Keratinocyte (primary cell): ENCODE measurements around the gene ELANE. TPM values are rescaled to one million over a fixed set of nuclear protein-coding genes. Genes with fewer than 3 reads are reported as not detected.

Experiments
- DNase-seq: peaks from one replicate; pipeline ENCODE4 v3.0.0-alpha.2; 2011; ENCODE audit warnings: low read depth, missing footprints, low spot score
- FAIRE-seq: peaks from 2 replicates; lab custom pipeline; 2011; peaks lifted over from hg19 to GRCh38; lab: Jason Lieb, UNC
- H2AFZ ChIP-seq: 2 replicates; pipeline ENCODE4 v1.6.0; 2012; ENCODE audit warnings: low read length, control low read depth, inconsistent platforms; ENCODE audit not compliant: control insufficient read depth
- H3K27ac ChIP-seq: 2 replicates; pipeline ENCODE4 v1.5.1; 2011; ENCODE audit warnings: low read length; ENCODE audit not compliant: control insufficient read depth, insufficient read depth
- H3K27me3 ChIP-seq: 3 replicates; pipeline ENCODE4 v1.6.0; 2011; ENCODE audit warnings: low read length; ENCODE audit not compliant: control insufficient read depth, insufficient read depth; ENCODE audit errors: extremely low read depth
- H3K36me3 ChIP-seq, 2 experiments: 2 replicates in 1 of 2; 3 replicates in 1 of 2; pipeline ENCODE4 v1.5.1; 2011; ENCODE audit warnings: low read length in 2 of 2, mild to moderate bottlenecking in 1 of 2; ENCODE audit not compliant: control insufficient read depth in 2 of 2, insufficient read depth in 2 of 2; ENCODE audit errors: extremely low read depth in 1 of 2
- H3K4me1 ChIP-seq: 3 replicates; pipeline ENCODE4 v1.5.1; 2011; ENCODE audit warnings: low read length; ENCODE audit not compliant: control insufficient read depth, insufficient read depth; ENCODE audit errors: extremely low read depth
- H3K4me2 ChIP-seq: 3 replicates; pipeline ENCODE4 v1.6.0; 2011; ENCODE audit warnings: low read depth, low read length; ENCODE audit not compliant: control insufficient read depth, insufficient read depth; ENCODE audit errors: extremely low read depth
- H3K4me3 ChIP-seq, 3 experiments: fragments of 200-600 bp in 1 of 3; sonication (generic) in 1 of 3; 2 replicates in 2 of 3; 3 replicates in 1 of 3; pipeline ENCODE4 v1.5.1; 2011 to 2016; ENCODE audit warnings: low read length in 3 of 3, mild to moderate bottlenecking in 3 of 3, control low read depth in 2 of 3, inconsistent platforms in 1 of 3, low read depth in 1 of 3, mixed read lengths in 1 of 3, mixed run types in 1 of 3, moderate library complexity in 1 of 3; ENCODE audit not compliant: control insufficient read depth in 2 of 3, insufficient read depth in 2 of 3; ENCODE audit errors: extremely low read depth in 1 of 3
- H3K79me2 ChIP-seq: 2 replicates; pipeline ENCODE4 v1.6.0; 2012; ENCODE audit warnings: low read length; ENCODE audit not compliant: control insufficient read depth, insufficient read depth
- H3K9ac ChIP-seq: 3 replicates; pipeline ENCODE4 v1.6.0; 2011; ENCODE audit warnings: low read length; ENCODE audit not compliant: control insufficient read depth, insufficient read depth; ENCODE audit errors: extremely low read depth
- H3K9me1 ChIP-seq: 3 replicates; pipeline ENCODE4 v1.6.0; 2011; ENCODE audit warnings: low read length; ENCODE audit not compliant: control insufficient read depth, insufficient read depth; ENCODE audit errors: extremely low read depth
- H3K9me3 ChIP-seq: 2 replicates; pipeline ENCODE4 v1.5.1; 2012; ENCODE audit warnings: low read depth, low read length; ENCODE audit not compliant: control insufficient read depth
- H4K20me1 ChIP-seq: 3 replicates; pipeline ENCODE4 v1.6.0; 2011; ENCODE audit warnings: low read length; ENCODE audit not compliant: control insufficient read depth, insufficient read depth; ENCODE audit errors: extremely low read depth
- EZH2 ChIP-seq: IDR thresholded peaks from one replicate; pipeline ENCODE4 v1.6.1; 2012; ENCODE audit warnings: inconsistent platforms, mild to moderate bottlenecking, low read length, moderate library complexity
- dilution Hi-C: fragments of 300-500 bp; cut with MboI; formaldehyde crosslinking; loops from one replicate; pipeline ENCODE4 v1.7.0; 2020; ENCODE audit warnings: low sequenced_read_pairs; ENCODE audit not compliant: extremely low pct_ligation_motif_present
- polyA plus RNA-seq, 5 experiments: library from polyadenylated mRNA; depleted of rRNA in 3 of 5; stranded (reverse) in 3 of 5; stranded (forward) in 1 of 5; unstranded in 1 of 5; fragments of >200 nt; gene quantifications; 1 replicate in 1 of 5; 2 replicates in 3 of 5; 3 replicates in 1 of 5; pipeline versions ENCODE4 v1.2.1 to v1.2.3, GENCODE V29; 2011 to 2012; ENCODE audit warnings: missing spikeins in 2 of 5, low read depth in 1 of 5, low replicate concordance in 1 of 5
- TF ChIP-seq, protein P1 (sequence below), 3 experiments: IDR thresholded peaks in 1 of 3; conservative IDR thresholded peaks in 1 of 3; optimal IDR thresholded peaks in 1 of 3; 2 replicates in 2 of 3; 3 replicates in 1 of 3; pipeline versions ENCODE3 to v1.5.1; 2011; ENCODE audit warnings: low read length in 3 of 3, mild to moderate bottlenecking in 3 of 3, moderate library complexity in 2 of 3, control low read depth in 1 of 3, inconsistent platforms in 1 of 3; ENCODE audit not compliant: insufficient read depth in 2 of 3; ENCODE audit errors: extremely low read depth in 1 of 3

The ELANE gene
- polyA plus RNA-seq, 1 donor (not counting 4 experiments of a cell fraction or from before 2014, with no cell fraction given): not detected

DNA sequence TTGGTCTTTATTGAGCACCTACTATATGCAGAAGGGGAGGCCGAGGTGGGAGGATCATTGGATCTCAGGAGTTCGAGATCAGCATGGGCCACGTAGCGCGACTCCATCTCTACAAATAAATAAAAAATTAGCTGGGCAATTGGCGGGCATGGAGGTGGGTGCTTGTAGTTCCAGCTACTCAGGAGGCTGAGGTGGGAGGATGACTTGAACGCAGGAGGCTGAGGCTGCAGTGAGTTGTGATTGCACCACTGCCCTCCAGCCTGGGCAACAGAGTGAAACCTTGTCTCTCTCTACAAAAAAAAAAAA lies 11.2 kb downstream of the ELANE start:
- DNase-seq (no peak), FAIRE-seq (no peak)
- peaks cover 12% of the 10 kb centered on the region for H3K27me3 ChIP-seq
- no peaks in the 10 kb centered on the region for H3K79me2 ChIP-seq
- TF ChIP-seq EZH2: no peak
- TF ChIP-seq, protein P1, sequence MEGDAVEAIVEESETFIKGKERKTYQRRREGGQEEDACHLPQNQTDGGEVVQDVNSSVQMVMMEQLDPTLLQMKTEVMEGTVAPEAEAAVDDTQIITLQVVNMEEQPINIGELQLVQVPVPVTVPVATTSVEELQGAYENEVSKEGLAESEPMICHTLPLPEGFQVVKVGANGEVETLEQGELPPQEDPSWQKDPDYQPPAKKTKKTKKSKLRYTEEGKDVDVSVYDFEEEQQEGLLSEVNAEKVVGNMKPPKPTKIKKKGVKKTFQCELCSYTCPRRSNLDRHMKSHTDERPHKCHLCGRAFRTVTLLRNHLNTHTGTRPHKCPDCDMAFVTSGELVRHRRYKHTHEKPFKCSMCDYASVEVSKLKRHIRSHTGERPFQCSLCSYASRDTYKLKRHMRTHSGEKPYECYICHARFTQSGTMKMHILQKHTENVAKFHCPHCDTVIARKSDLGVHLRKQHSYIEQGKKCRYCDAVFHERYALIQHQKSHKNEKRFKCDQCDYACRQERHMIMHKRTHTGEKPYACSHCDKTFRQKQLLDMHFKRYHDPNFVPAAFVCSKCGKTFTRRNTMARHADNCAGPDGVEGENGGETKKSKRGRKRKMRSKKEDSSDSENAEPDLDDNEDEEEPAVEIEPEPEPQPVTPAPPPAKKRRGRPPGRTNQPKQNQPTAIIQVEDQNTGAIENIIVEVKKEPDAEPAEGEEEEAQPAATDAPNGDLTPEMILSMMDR (optimal IDR thresholded peaks at IDR 0.05 in 1 of 3, IDR thresholded peaks at IDR 0.05 in 1 of 3, conservative IDR thresholded peaks at IDR 0.05 in 1 of 3; ENCODE audit: extremely low read depth in 1 of 3, insufficient read depth in 2 of 3, low read length in 3 of 3): no peak
- H4K20me1 ChIP-seq: no peaks in the 10 kb centered on the region
- H3K4me2 ChIP-seq: no peak overlapping the region
- H3K27ac ChIP-seq: no peak overlapping the region
- no peak overlapping the region for H2AFZ ChIP-seq
- H3K9ac ChIP-seq: no peak overlapping the region
- H3K9me3 ChIP-seq: no peaks in the 10 kb centered on the region
- dilution Hi-C loops: no loop called here
- H3K4me1 ChIP-seq: peaks cover 3% of the 10 kb centered on the region
- no peak overlapping the region for H3K4me3 ChIP-seq
- H3K36me3 ChIP-seq: peaks cover 4 to 5% of the 10 kb centered on the region in 2 experiments
- no peaks in the 10 kb centered on the region for H3K9me1 ChIP-seq

DNA sequence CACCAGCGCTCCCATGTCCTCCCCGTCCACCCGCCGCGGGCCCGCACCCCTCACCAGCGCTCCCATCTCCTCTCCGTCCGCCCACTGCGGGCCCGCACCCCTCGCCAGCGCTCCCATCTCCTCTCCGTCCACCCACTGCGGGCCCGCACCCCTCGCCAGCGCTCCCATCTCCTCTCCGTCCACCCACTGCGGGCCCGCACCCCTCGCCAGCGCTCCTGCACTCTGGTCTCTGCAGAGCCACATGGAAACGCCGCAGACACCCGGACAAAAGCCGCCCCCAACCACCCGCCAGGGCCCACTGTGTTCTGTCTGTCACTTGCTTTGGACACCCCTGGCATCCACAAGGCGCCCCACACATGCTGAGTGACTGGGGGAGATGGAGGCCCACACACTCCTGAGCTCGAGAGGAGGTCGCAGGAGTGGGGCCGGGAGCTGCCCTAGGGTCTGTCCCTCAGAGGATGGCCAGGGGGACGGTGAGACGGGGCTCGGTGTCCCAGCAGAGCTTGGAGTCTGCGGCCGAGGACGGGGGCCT lies 14.7 kb downstream of the ELANE start:
- H3K27me3 ChIP-seq: no peaks in the 10 kb centered on the region
- H3K9me3 ChIP-seq: no peaks in the 10 kb centered on the region
- dilution Hi-C loops: no loop called here
- H2AFZ ChIP-seq: no peak overlapping the region
- H3K79me2 ChIP-seq: no peaks in the 10 kb centered on the region
- no peak overlapping the region for H3K4me3 ChIP-seq
- no peak for TF ChIP-seq EZH2
- H3K36me3 ChIP-seq: peaks cover 14 to 15% of the 10 kb centered on the region in 2 experiments
- no peaks in the 10 kb centered on the region for H4K20me1 ChIP-seq
- no peak overlapping the region for H3K9ac ChIP-seq
- H3K27ac ChIP-seq: no peak overlapping the region
- DNase-seq (no peak), FAIRE-seq (no peak)
- peaks cover 11% of the 10 kb centered on the region for H3K4me1 ChIP-seq
- H3K4me2 ChIP-seq: no peak overlapping the region
- H3K9me1 ChIP-seq: no peaks in the 10 kb centered on the region

DNA sequence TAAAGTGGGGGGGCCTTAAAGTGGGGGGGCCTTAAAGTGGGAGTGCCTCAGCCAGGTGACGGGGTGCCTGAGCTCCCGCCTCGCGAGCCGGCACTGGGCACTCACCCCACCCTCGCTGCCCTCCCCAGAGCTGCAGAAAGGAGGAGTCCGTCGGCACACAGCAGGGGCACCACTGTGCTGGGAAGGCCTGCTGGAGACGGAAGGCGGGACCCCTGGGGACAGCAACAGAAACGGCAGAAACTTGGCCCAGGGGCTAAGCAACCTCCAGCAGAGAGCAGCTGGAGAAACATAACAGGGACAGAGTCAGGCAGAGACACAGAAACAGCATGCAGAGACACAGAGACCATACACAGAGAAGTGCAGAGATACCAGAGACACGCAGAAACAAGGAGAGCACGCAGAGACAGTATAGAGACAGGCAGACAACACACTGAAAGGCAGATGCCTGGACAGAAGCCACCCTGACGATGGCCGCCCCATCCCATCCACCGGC lies 15.2 kb downstream of the ELANE start:
- no peaks in the 10 kb centered on the region for H4K20me1 ChIP-seq

More for the DNA sequence above, 15.2 kb downstream of the ELANE start:
- Histone ChIP-seq H3K4me3 (no peak overlapping the region), H3K4me2 (no peak overlapping the region), H3K9me1 (no peaks in the 10 kb centered on the region), H3K9me3 (no peaks in the 10 kb centered on the region), H2AFZ (no peak overlapping the region), H3K79me2 (no peaks in the 10 kb centered on the region), H3K36me3 (peaks cover 14 to 15% of the 10 kb centered on the region in 2 experiments), H3K27ac (no peak overlapping the region), H3K4me1 (peaks cover 16% of the 10 kb centered on the region), H3K9ac (no peak overlapping the region), H3K27me3 (no peaks in the 10 kb centered on the region)
- peak; percentile 57 for FAIRE-seq
- TF ChIP-seq, protein P1 (optimal IDR thresholded peaks at IDR 0.05 in 1 of 3, IDR thresholded peaks at IDR 0.05 in 1 of 3, conservative IDR thresholded peaks at IDR 0.05 in 1 of 3; ENCODE audit: extremely low read depth in 1 of 3, insufficient read depth in 2 of 3, low read length in 3 of 3): no peak
- no peak for TF ChIP-seq EZH2
- dilution Hi-C loops: no loop called here
- DNase-seq: no peak
